Measurements from ENCODE around the gene MED12L. TPM values are rescaled to one million over a fixed set of nuclear protein-coding genes. Genes with fewer than 3 reads are reported as not detected.

The MED12L gene
- total and polyA plus RNA-seq, 2 donors from 2014 or later, result 0.13 to 0.82 TPM

DNA sequence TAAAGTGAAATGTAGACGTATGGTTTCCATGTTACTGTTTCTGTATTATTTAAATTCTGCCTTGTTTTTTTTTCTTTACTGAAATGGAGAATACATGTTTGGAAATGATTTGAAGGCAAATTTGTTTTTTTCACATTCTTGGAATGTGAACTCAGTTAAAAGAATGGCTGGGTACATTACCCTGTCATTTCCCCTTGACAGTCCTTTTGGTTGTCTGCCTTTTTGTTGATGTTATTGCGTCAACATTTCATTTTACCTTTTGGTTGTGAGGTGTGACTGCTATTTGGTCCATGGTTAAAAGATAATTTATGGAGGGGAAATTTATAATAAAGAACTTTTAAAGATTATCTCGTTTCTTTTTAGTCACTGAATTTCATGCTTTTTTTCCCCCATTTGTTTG lies 120.7 kb downstream of the MED12L start:
- Histone ChIP-seq H3K36me3 (ENCODE audit: control insufficient read depth in 2 of 3, insufficient read depth in 3 of 3, low read length in 3 of 3) (no peaks in the 10 kb centered on the region), H3K9ac (ENCODE audit: low read length in 3 of 3) (no peak overlapping the region), H3K4me3 (ENCODE audit: low read length in 3 of 3) (no peak overlapping the region), H3K27me3 (ENCODE audit: control insufficient read depth, insufficient read depth, low read length) (no peaks in the 10 kb centered on the region), H3K4me1 (ENCODE audit: control insufficient read depth in 2 of 3, insufficient read depth in 2 of 3, low read depth in 1 of 3, low read length in 3 of 3) (no peaks in the 10 kb centered on the region), H3K27ac (ENCODE audit: low read depth in 2 of 2, low read length in 2 of 2) (no peak overlapping the region), H3K9me3 (ENCODE audit: control insufficient read depth in 2 of 3, insufficient read depth in 1 of 3, low read length in 3 of 3) (no peaks in the 10 kb centered on the region)
- intact Hi-C loops (cut with DNase I), result no loop called here
- FAIRE-seq, result no peak
- no peak for DNase-seq
- TF ChIP-seq, protein P1, sequence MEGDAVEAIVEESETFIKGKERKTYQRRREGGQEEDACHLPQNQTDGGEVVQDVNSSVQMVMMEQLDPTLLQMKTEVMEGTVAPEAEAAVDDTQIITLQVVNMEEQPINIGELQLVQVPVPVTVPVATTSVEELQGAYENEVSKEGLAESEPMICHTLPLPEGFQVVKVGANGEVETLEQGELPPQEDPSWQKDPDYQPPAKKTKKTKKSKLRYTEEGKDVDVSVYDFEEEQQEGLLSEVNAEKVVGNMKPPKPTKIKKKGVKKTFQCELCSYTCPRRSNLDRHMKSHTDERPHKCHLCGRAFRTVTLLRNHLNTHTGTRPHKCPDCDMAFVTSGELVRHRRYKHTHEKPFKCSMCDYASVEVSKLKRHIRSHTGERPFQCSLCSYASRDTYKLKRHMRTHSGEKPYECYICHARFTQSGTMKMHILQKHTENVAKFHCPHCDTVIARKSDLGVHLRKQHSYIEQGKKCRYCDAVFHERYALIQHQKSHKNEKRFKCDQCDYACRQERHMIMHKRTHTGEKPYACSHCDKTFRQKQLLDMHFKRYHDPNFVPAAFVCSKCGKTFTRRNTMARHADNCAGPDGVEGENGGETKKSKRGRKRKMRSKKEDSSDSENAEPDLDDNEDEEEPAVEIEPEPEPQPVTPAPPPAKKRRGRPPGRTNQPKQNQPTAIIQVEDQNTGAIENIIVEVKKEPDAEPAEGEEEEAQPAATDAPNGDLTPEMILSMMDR (IDR thresholded peaks at IDR 0.05; ENCODE audit: borderline replicate concordance, extremely low read depth, insufficient read depth), result no peak

DNA sequence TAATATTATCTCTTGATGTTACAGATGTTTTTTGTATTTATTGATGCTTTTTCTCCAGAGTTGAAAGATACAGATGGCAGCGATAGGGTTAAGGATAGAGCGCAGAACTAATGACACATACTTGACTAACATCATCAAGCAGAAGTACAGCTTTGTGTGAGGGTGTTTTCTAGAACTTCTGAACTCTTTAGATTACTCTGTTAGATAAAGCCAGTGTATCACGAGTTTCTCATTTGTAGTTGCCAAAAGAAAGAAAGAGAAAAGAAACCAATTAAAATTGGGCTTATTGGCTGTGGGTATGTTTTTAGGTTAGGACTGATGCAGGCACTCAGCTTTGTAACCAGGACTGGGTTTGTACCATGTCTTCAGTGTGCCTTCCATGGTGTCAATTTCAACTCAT lies 124.2 kb downstream of the MED12L start:
- no peak for FAIRE-seq
- H3K4me1 ChIP-seq (ENCODE audit: control insufficient read depth in 2 of 3, insufficient read depth in 2 of 3, low read depth in 1 of 3, low read length in 3 of 3), result no peaks in the 10 kb centered on the region

DNA sequence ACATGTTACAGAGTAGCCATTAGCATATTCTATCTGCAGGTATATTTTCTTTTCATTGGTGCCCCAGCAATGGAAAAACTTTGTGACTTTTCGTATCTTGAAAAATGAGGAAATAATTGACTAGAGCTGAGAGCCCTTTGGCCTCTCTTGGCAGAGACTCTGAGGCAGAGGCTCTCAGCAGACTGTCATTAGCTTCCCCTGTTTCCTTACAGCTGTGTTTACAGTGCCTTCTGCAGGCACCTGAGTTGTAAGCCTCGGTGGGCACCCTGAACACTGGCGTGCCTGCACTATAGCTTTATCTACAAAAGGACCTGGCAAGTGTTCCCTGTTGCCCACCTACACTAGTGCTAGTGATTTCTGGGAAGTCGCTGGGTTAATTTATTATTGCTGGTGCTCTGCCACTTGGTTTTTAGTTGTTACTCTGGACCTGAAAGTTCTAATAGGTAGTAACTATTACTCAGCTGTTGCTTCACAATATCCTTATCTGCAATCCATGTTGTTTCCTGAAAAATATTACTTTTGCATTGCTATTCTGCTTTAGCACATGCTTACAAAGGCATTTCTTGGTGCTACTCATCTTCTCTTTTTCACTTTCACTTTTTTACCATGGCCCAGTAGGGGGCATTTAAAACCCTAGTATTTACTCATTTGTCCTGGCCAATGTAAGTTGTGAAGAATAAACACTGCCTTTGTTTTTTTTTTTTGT lies 125.4 kb downstream of the MED12L start:
- Histone ChIP-seq H3K9ac (ENCODE audit: low read length in 3 of 3) (no peak overlapping the region), H3K4me1 (ENCODE audit: control insufficient read depth in 2 of 3, insufficient read depth in 2 of 3, low read depth in 1 of 3, low read length in 3 of 3) (no peaks in the 10 kb centered on the region), H3K27ac (ENCODE audit: low read depth in 2 of 2, low read length in 2 of 2) (no peak overlapping the region), H3K9me3 (ENCODE audit: control insufficient read depth in 2 of 3, insufficient read depth in 1 of 3, low read length in 3 of 3) (no peaks in the 10 kb centered on the region), H3K36me3 (ENCODE audit: control insufficient read depth in 2 of 3, insufficient read depth in 3 of 3, low read length in 3 of 3) (no peaks in the 10 kb centered on the region), H3K27me3 (ENCODE audit: control insufficient read depth, insufficient read depth, low read length) (no peaks in the 10 kb centered on the region), H3K4me3 (ENCODE audit: low read length in 3 of 3) (peak overlapping the region in 2 of 3 donors; percentile 19 to 49)
- intact Hi-C loops (cut with DNase I), result no loop called here
- TF ChIP-seq, protein P1 (IDR thresholded peaks at IDR 0.05; ENCODE audit: borderline replicate concordance, extremely low read depth, insufficient read depth), result peak; percentile 1
- DNase-seq, result no peak
- FAIRE-seq, result no peak

More for the DNA sequence above, 124.2 kb downstream of the MED12L start:
- Histone ChIP-seq H3K27me3 (ENCODE audit: control insufficient read depth, insufficient read depth, low read length) (no peaks in the 10 kb centered on the region), H3K36me3 (ENCODE audit: control insufficient read depth in 2 of 3, insufficient read depth in 3 of 3, low read length in 3 of 3) (no peaks in the 10 kb centered on the region), H3K4me3 (ENCODE audit: low read length in 3 of 3) (no peak overlapping the region), H3K9me3 (ENCODE audit: control insufficient read depth in 2 of 3, insufficient read depth in 1 of 3, low read length in 3 of 3) (no peaks in the 10 kb centered on the region), H3K9ac (ENCODE audit: low read length in 3 of 3) (no peak overlapping the region), H3K27ac (ENCODE audit: low read depth in 2 of 2, low read length in 2 of 2) (no peak overlapping the region)
- TF ChIP-seq, protein P1 (IDR thresholded peaks at IDR 0.05; ENCODE audit: borderline replicate concordance, extremely low read depth, insufficient read depth), result no peak
- DNase-seq, result no peak
- intact Hi-C loops (cut with DNase I), result no loop called here

Data from kidney (tissue), 14 donors.